C4-2B (cell line): ENCODE data around the gene RGS18.

Experiments used
- ZFX ChIP-seq: fragments of 450-650 bp; IDR thresholded peaks from 2 replicates; pipeline ENCODE4 v1.6.1; 2017
- TF ChIP-seq, protein P1 (sequence below): fragments of 450-650 bp; conservative IDR thresholded peaks from 2 replicates; pipeline ENCODE4 v1.5.1; 2017; ENCODE audit warnings: mild to moderate bottlenecking

GRCh38 chr1:192115000-192115399, 43.3 kb upstream of the RGS18 start:
- TF ChIP-seq, protein P1, sequence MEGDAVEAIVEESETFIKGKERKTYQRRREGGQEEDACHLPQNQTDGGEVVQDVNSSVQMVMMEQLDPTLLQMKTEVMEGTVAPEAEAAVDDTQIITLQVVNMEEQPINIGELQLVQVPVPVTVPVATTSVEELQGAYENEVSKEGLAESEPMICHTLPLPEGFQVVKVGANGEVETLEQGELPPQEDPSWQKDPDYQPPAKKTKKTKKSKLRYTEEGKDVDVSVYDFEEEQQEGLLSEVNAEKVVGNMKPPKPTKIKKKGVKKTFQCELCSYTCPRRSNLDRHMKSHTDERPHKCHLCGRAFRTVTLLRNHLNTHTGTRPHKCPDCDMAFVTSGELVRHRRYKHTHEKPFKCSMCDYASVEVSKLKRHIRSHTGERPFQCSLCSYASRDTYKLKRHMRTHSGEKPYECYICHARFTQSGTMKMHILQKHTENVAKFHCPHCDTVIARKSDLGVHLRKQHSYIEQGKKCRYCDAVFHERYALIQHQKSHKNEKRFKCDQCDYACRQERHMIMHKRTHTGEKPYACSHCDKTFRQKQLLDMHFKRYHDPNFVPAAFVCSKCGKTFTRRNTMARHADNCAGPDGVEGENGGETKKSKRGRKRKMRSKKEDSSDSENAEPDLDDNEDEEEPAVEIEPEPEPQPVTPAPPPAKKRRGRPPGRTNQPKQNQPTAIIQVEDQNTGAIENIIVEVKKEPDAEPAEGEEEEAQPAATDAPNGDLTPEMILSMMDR: no peak
- no peak for TF ChIP-seq ZFX
